GM19372 (cell line): Measurements from ENCODE around the gene MUC2.

Experiments
- ATAC-seq: cut with Tn5 transposase; IDR thresholded peaks from one replicate; pipeline ENCODE4 v1.9.1; 2021; ENCODE audit warnings: mild to moderate bottlenecking, low read depth, moderate library complexity; ENCODE audit not compliant: unreplicated experiment

Gene MUC2

GRCh38 chr11:1050581-1051355 is 23.9 kb upstream of the MUC2 start:
- ATAC-seq, result peak; percentile 74

- ATAC-seq, result no peak
These were observed 23.1 kb upstream of the MUC2 start for GRCh38 chr11:1051356-1052132.

DNA sequence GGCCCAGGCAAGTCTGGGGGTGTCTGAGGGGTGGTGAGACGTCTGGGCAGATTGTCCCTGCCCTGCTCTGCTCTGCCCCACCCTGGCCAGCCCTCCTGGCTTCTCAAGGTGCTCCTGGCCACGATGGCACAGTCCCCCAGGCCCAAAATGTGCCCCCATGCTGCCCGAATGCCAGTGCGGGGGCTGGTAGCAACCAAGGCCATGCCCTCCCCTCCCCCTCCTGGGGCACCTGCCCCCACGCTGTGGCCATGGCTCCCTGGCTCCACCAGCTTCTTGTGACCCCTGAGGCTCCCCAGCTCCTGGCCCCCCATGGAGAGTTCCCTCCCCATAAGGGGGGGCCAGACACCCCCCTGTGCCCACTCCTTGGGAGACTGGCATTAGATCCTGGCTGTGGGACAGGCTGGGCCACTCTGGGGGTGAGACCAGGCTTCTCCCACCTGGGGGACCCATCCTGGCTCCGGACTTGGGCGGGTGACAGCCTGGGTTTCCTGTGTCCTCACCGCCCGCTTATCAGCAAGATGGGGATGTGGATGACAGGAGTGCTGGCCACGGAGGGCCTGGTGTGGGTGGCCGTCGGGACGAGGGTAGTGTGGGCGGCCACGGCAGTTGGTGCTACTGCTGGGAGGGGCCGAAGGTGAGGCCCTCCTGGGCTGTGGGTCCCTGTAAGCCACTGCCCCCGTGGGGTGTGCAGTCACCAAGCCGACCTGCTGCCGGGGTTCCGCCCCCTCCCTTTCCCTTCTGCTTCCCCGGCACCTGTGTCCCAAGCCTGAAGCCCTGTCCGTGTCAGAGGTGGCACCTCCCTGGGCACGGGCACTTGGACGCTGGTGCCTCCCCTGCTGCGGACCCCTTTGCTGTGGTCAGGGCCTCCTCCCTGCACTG is 22.3 kb upstream of the MUC2 start:
- ATAC-seq, result no peak

DNA sequence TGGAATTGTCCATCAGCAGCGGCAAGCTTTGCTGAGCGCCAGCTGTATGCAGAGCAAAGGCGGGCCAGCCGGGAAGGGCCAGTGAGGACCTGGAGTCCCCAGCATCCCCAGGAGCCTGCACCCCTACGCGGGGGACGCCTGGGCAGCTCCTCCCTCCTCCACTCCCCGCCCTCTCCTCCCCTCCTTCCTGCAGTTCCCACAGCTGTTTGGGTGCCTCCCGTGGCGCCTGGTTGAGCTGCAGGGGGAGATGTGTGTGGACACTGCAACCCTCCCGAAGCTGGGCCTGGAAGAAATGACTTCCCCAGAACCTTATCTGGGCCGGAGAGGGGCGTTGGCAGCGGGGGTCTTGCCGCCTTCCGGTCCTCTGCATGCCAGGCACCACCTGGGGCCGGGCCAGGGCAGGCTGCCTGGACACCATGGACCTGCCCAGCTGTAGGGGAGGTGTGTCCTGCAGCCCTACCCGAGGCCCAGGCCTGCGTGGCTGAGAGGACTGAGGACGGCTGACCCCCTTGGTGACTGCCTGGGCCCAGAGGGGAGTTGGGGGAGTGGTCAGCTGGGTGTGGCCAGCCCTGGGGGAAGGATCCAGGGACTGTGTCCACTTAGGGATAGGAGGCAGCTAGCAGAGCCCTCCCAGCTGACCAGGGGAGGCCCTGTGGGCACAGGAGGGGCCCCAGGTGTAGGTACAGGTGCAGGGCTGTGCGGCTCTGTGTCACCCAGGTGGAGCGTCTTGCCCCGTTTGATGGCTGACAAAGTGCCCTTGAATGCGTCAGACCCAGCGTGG is 21.4 kb upstream of the MUC2 start:
- no peak for ATAC-seq

DNA sequence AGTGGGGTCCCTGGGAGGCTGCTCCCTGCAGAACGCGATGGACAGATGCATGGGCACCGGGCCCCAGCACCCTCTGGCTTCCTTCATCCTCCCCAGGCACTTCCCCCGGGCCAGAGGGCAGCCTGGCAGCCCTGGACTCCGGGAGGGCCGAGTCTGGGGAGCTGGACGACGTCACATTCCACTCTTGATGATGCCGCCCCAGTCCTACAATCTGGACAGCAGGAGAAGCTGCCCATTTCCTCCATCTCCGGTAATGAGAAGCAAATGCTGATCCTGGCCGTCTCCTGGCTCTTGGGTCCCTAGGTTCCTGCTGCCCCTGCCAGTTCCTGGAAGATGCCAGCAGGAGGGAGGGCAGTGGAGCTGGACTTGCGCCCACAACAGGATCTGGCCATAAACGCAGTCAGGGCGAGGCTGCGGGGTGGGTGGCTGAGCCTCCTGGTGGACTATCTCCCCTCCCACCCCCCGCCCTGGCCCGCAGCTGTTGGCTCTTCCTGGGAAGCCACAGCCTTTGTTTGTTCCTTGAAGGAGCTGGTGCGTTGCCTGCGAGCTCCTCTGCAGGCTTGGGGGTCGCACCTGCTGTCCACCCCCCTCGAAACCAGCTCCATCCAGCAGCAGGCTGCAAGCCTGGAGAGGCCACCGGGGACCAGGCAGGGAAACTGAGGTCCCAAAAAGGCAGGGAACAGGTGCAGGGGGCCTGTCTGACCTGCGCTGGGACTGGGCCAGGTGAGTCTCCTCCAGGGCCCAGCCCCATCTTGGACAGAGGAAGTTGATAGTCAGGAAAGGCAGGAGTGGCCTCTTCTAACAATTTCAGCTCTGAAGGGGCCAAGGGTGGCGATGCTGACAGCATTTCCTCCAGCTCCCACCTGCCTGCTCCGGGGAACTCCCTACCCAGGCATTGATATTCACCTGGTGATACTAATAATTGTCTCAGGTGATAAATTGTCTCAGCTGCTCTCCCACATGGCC is 20.2 kb upstream of the MUC2 start:
- no peak for ATAC-seq

DNA sequence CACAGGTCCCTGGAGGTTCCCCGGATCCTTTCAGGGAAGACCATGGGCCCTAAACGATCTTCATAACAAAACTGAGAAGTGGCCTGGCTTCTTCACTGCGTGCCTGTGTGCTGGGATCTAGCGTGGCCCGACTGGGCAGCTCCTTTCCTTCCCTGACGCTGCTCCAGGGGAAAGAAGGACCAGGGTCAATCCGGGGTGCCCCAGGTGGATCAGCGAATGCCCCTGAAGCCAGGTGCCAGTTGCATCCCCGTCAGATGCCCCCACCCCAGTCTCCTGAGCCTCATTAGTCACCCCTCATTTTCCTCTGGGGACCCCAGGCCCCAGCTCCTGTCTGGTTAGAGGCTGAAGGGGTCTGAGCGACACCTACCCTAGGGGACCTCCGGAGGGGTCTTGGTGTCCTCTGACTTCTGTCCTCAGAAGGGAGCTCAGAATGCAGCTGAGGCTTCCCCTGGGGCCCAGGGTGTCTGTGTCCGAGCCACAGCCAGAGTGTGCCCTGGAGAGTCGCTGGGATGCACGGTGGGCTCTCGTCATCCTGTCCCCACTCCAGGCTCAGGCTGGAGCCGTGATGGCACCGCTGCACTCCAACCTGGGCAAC is 19.5 kb upstream of the MUC2 start:
- ATAC-seq, result no peak

DNA sequence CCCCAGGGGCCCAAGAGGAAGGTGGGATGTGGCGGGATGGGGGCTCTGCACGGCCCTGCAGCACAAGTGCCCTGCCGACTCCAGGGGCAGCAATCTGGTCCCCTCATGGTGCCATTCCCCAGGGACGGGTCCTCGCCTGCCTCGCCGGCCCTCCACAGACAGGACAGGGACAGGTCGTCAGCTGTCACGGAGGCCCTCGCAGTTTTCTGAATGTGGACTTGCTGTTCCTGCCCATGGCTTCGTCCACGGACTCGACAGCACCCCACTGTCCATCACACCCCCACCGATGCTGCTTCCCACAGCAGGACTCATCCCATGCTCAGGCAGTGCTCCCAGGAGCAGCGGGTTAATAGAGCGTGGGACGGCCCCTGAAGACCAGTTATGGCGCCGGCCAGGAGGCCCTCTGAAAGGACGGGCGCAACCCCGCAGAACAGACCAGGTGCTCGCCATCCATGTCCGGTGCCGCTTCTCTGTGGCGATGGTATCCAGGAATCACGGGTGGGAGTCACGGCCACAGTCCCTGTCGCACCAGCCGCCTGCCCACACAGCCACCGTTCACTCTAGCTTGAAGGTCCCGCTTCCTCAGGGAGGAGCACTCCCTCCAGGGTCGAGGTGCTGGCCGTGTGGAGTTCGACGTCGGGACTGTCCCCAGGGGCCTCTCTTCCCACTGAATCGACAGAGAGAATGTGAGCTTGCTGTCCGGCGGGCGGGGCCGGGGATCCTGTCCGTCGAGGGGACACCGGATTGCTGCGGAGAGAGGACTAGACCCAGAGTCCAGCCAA is 18.5 kb upstream of the MUC2 start:
- ATAC-seq, result no peak

DNA sequence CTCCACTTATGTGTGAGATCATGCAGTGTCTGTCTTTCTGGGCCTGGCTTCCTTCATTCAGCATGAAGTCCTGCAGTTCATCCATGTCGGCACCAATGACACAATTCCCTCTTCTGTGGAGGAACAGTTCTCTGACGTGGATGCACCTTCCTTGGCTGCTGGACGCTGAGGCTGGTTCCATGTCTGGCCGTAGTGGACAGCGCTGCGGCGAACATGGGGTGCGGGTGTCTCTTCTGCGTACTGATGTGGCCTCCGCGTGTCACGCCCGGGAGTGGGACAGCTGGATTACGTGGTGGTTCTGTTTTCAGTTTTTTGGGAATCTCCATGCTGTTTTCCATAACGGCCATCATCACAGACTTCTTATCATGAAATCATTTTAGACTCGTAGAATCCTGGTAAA is 16.9 kb upstream of the MUC2 start:
- ATAC-seq, result no peak

DNA sequence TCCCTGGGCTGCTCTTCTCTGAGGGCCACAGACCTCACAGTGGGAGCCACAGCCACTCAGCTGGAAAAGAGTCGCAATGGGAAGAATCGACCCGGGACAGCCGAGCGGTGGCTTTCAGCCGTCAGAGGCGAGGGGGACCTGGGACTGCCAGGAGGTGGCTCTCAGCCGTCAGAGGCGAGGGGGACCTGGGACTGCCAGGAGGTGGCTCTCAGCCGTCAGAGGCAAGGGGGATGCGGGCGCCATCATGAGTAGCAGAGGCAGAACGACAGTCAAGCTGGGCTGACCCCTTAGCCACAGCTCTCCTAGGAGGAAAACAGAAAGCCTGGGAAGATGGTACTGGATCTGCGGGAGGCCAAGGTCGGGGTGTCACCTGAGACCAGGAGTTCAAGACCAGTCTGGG is 14.9 kb upstream of the MUC2 start:
- no peak for ATAC-seq

GRCh38 chr11:1060410-1060809 is 14.3 kb upstream of the MUC2 start:
- no peak for ATAC-seq

GRCh38 chr11:1060852-1061616 is 13.6 kb upstream of the MUC2 start:
- ATAC-seq, result no peak

DNA sequence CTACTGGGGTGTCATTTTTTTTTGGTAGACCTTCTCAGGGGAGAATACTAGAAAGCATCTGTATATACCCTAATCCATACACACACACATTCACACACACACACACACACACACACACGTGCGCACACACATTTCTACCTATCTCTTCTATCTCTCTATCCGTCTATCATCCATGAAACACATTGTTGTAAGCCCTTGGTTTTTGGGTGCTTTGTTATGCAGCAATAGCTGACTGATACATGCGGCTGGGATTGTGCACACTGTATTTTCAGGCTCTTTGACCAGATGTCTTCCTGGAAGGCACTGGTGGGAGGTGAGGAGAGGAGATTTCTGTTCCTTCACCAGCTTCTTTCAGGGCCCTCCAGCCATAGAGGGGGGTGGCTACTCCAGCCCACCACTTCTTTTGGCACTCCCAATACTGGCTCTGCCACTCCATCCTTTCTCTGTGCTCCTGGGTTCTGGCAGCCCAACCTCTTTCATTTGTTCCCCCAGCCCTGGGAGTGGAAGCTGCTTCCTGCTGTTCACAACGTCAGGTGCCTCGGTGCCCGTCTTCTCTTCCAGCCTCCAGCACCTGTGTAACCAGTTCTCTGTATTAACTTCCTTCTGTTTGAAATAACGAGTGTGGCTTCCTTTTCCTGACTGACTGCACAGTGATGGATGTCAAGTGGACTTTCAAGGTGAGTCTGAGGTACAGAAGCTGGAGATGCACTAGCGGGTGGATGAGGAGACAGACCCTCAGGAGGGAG is 12.4 kb upstream of the MUC2 start:
- ATAC-seq, result no peak

DNA sequence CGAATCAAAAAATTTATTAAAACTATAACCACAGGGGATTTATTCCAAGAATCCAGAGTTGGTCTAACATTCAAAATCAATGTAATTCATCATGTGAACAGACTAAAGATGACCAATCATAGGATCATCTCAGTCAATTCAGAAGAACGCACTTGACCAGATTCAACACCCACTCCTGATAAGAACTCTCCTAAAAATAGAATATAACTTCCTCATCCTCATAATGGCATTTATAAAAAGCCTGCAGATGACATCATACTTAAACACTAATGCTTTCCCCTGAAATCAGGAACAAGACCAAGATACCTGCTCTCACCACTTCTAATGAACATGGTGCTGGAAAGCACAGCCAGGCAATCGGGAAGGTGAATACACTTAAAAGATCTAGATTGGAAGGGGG is 10.5 kb upstream of the MUC2 start:
- ATAC-seq, result no peak

DNA sequence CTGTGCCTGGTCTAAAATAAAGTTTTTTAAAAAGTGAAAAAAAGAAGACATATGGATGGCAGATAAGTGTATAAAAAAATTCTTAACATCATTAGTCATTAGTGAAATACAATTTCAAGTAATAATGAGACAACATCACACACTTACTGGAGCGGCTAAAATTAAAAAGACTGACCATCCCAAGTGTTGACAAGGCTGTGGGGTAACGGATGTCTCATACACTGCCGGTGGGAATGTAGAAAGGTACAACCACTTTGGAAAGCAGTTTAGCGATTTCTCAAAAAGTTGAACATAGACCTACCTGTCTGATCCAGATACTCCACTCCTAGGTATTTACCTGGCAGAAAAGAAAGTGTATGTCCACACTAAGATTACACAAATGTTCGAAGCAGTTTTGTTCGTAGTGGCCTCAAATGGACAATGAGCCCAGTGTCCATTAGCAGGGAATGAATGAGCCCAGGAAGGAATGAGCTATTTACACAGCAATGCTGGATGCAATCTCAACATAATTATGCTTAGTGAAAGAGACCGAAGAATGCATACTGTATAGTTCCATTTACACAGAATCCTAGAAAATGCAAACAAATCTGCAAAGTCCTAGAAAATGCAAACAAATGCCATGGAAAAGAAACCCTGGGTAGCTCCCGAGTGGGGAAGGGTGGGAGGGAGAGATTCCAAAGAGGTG is 6.7 kb upstream of the MUC2 start:
- ATAC-seq, result no peak

DNA sequence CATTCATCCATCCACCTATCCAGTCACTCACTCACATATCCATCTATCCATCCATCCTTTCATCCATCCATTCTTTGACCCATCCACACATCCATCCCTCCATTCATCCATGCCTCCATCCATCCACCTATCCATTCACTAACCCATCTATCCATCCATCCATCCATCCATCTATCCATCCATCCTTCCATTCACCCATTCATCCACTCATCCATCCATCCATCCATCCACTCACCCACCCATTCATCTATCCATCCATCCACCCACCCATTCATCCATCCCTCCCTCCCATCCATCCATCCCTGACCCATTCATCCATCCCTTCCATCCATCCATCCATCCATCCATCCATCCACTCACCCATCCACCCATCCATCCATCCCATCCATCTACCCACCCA is 4.9 kb upstream of the MUC2 start:
- no peak for ATAC-seq
